Testis (tissue), 2 donors: ENCODE data around the gene RABEP2.

ENCODE experiments used
- CTCF ChIP-seq, 3 experiments: fragments of 450-650 bp in 2 of 3; fragments of 200-600 bp in 1 of 3; sonication (generic) in 1 of 3; IDR thresholded peaks; one replicate each; pipeline ENCODE4 v1.5.1; 2016 to 2019; ENCODE audit warnings: antibody characterized with exemption in 3 of 3, mild to moderate bottlenecking in 2 of 3, moderate library complexity in 1 of 3
- POLR2A ChIP-seq: fragments of 450-650 bp; IDR thresholded peaks from one replicate; pipeline ENCODE4 v1.6.1; 2017; ENCODE audit warnings: antibody characterized with exemption, mild to moderate bottlenecking, moderate library complexity

DNA sequence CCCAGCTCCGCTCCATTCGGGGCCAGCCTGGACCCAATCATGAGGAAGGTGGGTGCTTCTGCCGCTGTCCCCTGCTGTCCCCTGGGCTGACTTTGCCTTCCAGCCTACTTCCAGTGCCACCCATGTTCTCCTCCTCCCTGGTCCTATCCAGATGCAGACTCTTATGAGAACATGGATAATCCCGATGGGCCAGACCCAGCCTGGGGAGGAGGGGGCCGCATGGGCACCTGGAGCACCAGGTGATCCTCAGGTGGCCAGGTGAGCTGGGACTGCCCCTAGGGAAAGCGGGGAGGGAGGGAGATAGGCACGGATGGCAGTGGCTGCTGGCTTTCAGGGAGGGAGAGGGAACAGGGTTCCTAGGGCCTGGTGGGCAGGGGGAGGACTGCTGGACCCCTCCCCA, 13.7 kb upstream of the RABEP2 start:
- TF ChIP-seq CTCF (IDR thresholded peaks at IDR 0.05) (no peak), POLR2A (no peak)
